Kidney capillary endothelial cell (primary cell): Measurements from ENCODE around the gene LOXL3.
"Not testable (repeated sequence)": the region's sequence is repeated elsewhere in the genome, so short reads cannot be mapped to it uniquely, and the experiment has no call there.

Experiments used
- DNase-seq: peaks from one replicate; pipeline ENCODE4 v3.0.0-alpha.2; 2018; ENCODE audit warnings: low spot score

Gene LOXL3

DNA sequence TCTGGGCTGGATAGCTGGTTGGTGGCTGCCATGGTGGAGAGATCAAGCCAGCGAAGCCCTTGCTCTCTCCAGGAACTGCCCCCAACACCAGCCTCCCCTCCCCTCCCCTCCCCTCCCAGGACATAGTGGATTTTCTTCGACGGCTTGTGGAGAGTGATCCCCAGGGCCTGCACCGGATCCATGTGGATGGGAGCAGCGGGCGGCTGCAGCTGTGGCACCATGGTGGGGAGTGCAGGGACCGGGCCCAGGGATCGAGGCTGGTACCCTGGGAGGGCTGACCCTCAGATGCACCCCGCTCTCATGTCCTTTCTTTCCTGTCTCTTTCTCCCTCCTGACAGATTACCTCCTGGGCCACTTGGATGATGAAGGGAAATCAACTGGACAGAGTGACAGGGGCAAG lies 63.8 kb downstream of the LOXL3 start:
- no peak for DNase-seq

DNA sequence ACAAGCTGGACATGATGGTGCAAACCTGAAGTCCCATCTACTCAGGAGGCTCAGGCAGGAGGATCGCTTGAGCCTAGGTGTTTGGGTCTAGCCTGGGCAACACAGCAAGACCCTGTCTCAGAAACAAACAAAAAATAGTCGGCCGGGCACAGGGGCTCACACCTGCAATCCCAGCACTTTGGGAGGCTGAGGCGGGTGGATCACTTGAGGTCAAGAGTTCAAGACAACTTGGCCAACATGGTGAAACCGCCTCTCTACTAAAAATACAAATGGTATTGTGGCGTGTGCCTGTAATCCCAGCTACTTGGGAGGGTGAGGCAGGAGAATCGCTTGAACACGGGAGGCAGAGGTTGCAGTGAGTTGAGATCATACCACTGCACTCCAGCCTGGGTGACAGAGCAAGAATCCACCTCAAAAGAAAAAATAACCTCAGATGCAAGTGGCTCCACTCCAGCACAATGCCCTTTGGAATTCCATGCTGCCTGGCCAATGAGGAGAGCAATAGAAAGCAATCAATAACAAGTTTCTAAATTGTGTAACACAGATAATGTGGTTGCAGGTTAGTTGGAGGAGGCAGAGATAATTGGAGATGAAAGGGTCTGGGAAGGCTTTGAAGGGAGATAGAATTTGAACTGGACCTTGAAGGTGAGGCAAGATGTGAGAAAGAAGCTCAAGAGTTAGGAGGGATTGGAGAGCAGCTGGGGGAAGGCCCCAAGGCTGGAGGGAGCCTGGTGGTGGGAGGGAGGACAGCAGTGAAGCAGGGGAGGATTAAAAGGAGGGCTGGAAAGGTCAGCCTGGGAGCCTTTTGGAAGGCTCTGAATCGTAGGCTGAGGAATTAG lies 64.9 kb downstream of the LOXL3 start:
- no peak for DNase-seq

DNA sequence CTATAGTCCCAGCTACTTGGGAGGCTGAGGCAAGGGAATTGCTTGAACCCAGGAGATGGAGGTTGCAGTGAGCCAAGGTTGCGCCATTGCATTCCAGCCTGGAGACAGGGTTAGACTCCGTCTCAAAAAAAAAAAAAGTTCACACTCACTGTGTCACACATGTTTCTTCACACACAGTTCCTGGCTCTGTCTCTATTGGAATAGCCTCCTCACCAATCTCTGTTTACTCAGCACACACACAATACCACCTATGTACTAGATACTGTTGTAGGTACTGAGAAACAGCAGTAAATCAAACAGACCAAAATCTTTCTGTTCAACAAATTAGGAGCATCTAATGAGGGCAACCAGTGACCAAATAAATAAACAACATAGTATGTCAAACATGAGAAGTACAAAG lies 67.6 kb downstream of the LOXL3 start:
- DNase-seq, result no peak

DNA sequence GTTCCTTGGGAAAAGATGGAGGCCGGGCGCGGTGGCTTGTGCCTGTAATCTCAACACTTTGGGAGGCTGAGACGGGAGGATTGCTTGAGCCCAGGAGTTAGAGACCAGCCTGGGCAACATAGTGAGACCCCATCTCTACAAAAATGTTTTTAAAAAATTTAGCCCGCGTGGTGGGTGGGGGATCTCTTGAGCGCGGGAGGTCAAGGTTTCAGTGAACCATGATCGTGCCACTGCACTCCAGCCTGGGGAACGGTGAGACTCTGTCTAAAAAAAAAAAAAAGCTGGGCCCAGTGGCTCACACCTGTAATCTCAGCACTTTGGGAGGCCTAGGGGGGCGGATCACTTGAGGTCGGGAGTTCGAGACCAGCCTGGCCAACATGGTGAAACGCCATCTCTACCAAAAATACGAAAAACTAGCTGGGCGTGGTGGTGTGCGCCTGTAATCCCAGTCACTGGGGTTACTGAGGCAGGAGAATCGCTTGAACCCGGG lies 70.0 kb downstream of the LOXL3 start:
- not testable (repeated sequence) for DNase-seq

DNA sequence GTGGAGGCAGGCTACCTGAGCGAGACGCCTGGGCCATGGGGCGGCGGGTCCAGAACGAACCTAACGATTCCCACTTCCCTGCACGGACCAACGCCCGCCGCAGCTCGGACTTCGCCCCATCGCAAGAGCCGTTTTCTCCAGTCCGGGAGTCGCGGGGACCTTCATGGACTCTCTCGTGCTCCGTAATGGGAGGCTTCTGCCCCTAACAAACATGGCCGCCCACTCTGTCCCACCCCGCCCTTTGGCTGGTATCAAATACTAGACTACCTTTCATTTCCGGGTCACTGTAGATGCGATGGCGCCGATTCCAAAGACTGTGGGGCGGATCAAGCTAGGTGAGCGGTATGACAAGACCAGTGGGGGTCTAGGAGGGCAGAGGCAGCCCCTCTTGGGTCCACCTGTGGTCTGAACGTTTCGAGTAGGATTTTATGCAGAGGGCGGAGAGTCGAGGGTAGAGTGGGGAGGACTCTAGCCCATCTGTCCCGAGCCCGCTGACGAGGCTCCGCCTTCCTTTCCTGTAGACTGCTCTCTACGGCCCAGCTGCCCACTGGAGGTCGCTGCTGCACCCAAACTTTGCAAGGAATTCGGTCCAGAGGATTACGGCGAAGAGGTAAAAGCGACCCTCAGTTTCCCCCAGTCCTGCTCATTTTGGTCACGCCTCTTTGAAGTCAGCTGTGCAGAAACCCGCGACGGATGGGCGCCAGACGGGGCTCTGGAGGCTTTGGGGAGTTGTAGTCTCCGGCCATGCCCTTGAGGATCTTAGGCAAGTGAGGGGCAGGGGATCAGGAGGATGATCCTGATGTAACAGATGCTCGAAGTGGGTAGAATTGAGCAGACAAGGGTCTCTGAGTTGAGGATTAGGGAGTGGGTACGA lies 70.7 kb downstream of the LOXL3 start, which contains the start of the genes CCDC142 and TTC31:
Gene CCDC142, minus strand, starts transcription at position 198 of the 874 bp plus-strand sequence. Its CDS starts 161 bp downstream, at position 37.
Gene TTC31, plus strand, starts transcription at position 281 of the 874 bp plus-strand sequence. Its CDS starts 15 bp downstream, at position 296.
- DNase-seq, result peak; percentile 91
